ENCODE results near the gene CASR.

The CASR gene

GRCh38 chr3:122284486-122284885, 101.0 kb downstream of the CASR start:
- Histone ChIP-seq H3K9me2 (ENCODE audit: low read depth, low read length) (no peaks in the 10 kb centered on the region), H3K4me3 (ENCODE audit: low read depth, low read length, poor library complexity, severe bottlenecking) (no peak overlapping the region), H3K79me2 (ENCODE audit: insufficient read depth, low read length) (no peaks in the 10 kb centered on the region), H4K20me1 (ENCODE audit: insufficient read depth, low read length) (no peaks in the 10 kb centered on the region), H3K36me3 (ENCODE audit: insufficient read depth, low read length) (no peaks in the 10 kb centered on the region), H3K4me1 (ENCODE audit: insufficient read depth, low read length, severe bottlenecking) (no peaks in the 10 kb centered on the region), H3K9ac (ENCODE audit: low read length) (no peak overlapping the region), H3K27me3 (ENCODE audit: insufficient read depth, low read length) (peaks cover 3% of the 10 kb centered on the region; the same call in 1 of the 2 replicates), H2AFZ (ENCODE audit: low read length) (no peak overlapping the region), H3K4me2 (ENCODE audit: low read length) (no peak overlapping the region), H3K27ac (ENCODE audit: low read depth, low read length, poor library complexity, severe bottlenecking) (no peak overlapping the region), H3K9me3 (ENCODE audit: low read length) (no peaks in the 10 kb centered on the region), H3F3A (ENCODE audit: insufficient read depth, low read length) (no peaks in the 10 kb centered on the region)
- TF ChIP-seq CTCF (IDR thresholded peaks at IDR 0.05; ENCODE audit: low read length) (no peak), EZH2 (IDR thresholded peaks at IDR 0.05; ENCODE audit: borderline replicate concordance, low read length) (no peak)

GRCh38 chr3:122294359-122294758, 110.9 kb downstream of the CASR start:
- Histone ChIP-seq H3K4me3 (ENCODE audit: low read depth, low read length, poor library complexity, severe bottlenecking) (no peak overlapping the region), H3K4me1 (ENCODE audit: insufficient read depth, low read length, severe bottlenecking) (no peaks in the 10 kb centered on the region), H3K36me3 (ENCODE audit: insufficient read depth, low read length) (no peaks in the 10 kb centered on the region), H3F3A (ENCODE audit: insufficient read depth, low read length) (no peaks in the 10 kb centered on the region), H3K9me3 (ENCODE audit: low read length) (no peaks in the 10 kb centered on the region), H3K27ac (ENCODE audit: low read depth, low read length, poor library complexity, severe bottlenecking) (no peak overlapping the region), H2AFZ (ENCODE audit: low read length) (no peak overlapping the region), H3K27me3 (ENCODE audit: insufficient read depth, low read length) (no peaks in the 10 kb centered on the region), H3K9me2 (ENCODE audit: low read depth, low read length) (no peaks in the 10 kb centered on the region), H3K9ac (ENCODE audit: low read length) (no peak overlapping the region), H4K20me1 (ENCODE audit: insufficient read depth, low read length) (no peaks in the 10 kb centered on the region), H3K4me2 (ENCODE audit: low read length) (no peak overlapping the region), H3K79me2 (ENCODE audit: insufficient read depth, low read length) (no peaks in the 10 kb centered on the region)
- TF ChIP-seq EZH2 (IDR thresholded peaks at IDR 0.05; ENCODE audit: borderline replicate concordance, low read length) (no peak), CTCF (IDR thresholded peaks at IDR 0.05; ENCODE audit: low read length) (no peak)

GRCh38 chr3:122295266-122296062, 112.0 kb downstream of the CASR start:
- H3K4me1 ChIP-seq (ENCODE audit: insufficient read depth, low read length, severe bottlenecking): peaks cover under 1% of the 10 kb centered on the region
- no peaks in the 10 kb centered on the region for H3K36me3 ChIP-seq (ENCODE audit: insufficient read depth, low read length)

More at GRCh38 chr3:122295266-122296062, 112.0 kb downstream of the CASR start:
- Histone ChIP-seq H4K20me1 (ENCODE audit: insufficient read depth, low read length) (no peaks in the 10 kb centered on the region), H3K9me2 (ENCODE audit: low read depth, low read length) (no peaks in the 10 kb centered on the region), H3K9me3 (ENCODE audit: low read length) (no peaks in the 10 kb centered on the region), H3F3A (ENCODE audit: insufficient read depth, low read length) (no peaks in the 10 kb centered on the region), H3K4me2 (ENCODE audit: low read length) (no peak overlapping the region), H3K79me2 (ENCODE audit: insufficient read depth, low read length) (no peaks in the 10 kb centered on the region), H3K27ac (ENCODE audit: low read depth, low read length, poor library complexity, severe bottlenecking) (no peak overlapping the region), H3K4me3 (ENCODE audit: low read depth, low read length, poor library complexity, severe bottlenecking) (no peak overlapping the region), H2AFZ (ENCODE audit: low read length) (0 out of 2 replicates have a peak overlapping the region, but pooled peaks have one; percentile 3), H3K27me3 (ENCODE audit: insufficient read depth, low read length) (no peaks in the 10 kb centered on the region), H3K9ac (ENCODE audit: low read length) (no peak overlapping the region)
- TF ChIP-seq CTCF (IDR thresholded peaks at IDR 0.05; ENCODE audit: low read length): no peak
- TF ChIP-seq EZH2 (IDR thresholded peaks at IDR 0.05; ENCODE audit: borderline replicate concordance, low read length): no peak

Data from OCI-LY1 (cell line).